AG10803 (cell line): ENCODE measurements around the gene REN.

ENCODE experiments used
- DNase-seq: peaks from one replicate; pipeline ENCODE4 v3.0.0; 2010; ENCODE audit warnings: low read depth
- H3K4me3 ChIP-seq: 2 replicates; pipeline ENCODE4 v1.5.1; 2011; ENCODE audit warnings: mild to moderate bottlenecking, low read length, control low read depth
- TF ChIP-seq, protein P1 (sequence below): conservative IDR thresholded peaks from 2 replicates; pipeline ENCODE4 v1.5.1; 2011; ENCODE audit warnings: mild to moderate bottlenecking, low read length, control low read depth, inconsistent platforms

REN gene

GRCh38 chr1:204205486-204205885 is 39.3 kb upstream of the REN start:
- no peak overlapping the region for H3K4me3 ChIP-seq
- TF ChIP-seq, protein P1, sequence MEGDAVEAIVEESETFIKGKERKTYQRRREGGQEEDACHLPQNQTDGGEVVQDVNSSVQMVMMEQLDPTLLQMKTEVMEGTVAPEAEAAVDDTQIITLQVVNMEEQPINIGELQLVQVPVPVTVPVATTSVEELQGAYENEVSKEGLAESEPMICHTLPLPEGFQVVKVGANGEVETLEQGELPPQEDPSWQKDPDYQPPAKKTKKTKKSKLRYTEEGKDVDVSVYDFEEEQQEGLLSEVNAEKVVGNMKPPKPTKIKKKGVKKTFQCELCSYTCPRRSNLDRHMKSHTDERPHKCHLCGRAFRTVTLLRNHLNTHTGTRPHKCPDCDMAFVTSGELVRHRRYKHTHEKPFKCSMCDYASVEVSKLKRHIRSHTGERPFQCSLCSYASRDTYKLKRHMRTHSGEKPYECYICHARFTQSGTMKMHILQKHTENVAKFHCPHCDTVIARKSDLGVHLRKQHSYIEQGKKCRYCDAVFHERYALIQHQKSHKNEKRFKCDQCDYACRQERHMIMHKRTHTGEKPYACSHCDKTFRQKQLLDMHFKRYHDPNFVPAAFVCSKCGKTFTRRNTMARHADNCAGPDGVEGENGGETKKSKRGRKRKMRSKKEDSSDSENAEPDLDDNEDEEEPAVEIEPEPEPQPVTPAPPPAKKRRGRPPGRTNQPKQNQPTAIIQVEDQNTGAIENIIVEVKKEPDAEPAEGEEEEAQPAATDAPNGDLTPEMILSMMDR, result no peak
- DNase-seq, result no peak

DNA sequence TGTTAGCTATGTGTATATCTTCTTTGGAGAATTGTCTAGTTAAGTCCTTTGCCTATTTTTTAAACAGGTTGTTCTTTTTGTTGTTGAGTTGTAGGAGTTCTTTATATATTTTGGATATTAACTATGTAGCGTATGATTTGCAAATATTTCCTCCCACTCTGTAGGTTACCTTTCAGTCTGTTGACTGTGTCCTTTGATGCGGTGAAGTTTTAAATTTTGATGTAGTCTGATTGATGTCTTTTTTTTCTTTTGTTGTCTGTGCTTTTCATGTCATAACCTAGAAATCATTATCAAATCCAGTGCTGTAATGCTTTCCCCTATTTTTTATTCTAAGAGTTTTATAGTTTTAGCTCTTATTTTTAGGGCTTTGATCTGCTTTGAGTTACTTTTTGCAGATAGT is 38.8 kb upstream of the REN start:
- TF ChIP-seq, protein P1, result no peak
- DNase-seq, result no peak
- H3K4me3 ChIP-seq, result no peak overlapping the region

GRCh38 chr1:204203206-204203767 is 37.1 kb upstream of the REN start:
- H3K4me3 ChIP-seq, result no peak overlapping the region
- TF ChIP-seq, protein P1, result no peak
- no peak for DNase-seq

DNA sequence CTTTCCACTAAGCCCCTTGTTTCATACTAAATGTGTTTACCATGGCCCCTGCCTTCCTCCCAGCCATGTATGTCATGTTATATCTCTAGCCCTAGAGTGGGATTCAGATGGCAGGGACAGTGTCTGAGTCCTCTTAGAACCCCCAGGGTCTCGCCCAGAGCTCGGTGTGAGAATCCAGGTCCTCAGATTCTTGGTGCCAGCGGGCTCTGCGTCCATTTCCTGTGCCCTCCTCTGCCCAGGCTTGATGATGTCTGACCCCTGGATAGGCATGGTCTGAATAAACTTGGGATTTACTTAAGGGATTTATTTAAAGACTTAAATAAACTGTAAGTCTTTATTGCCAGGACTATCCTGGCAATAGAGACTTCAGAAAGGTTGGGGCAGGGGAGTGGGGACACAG is 36.3 kb upstream of the REN start:
- DNase-seq, result no peak
- TF ChIP-seq, protein P1, result no peak
- H3K4me3 ChIP-seq, result no peak overlapping the region

DNA sequence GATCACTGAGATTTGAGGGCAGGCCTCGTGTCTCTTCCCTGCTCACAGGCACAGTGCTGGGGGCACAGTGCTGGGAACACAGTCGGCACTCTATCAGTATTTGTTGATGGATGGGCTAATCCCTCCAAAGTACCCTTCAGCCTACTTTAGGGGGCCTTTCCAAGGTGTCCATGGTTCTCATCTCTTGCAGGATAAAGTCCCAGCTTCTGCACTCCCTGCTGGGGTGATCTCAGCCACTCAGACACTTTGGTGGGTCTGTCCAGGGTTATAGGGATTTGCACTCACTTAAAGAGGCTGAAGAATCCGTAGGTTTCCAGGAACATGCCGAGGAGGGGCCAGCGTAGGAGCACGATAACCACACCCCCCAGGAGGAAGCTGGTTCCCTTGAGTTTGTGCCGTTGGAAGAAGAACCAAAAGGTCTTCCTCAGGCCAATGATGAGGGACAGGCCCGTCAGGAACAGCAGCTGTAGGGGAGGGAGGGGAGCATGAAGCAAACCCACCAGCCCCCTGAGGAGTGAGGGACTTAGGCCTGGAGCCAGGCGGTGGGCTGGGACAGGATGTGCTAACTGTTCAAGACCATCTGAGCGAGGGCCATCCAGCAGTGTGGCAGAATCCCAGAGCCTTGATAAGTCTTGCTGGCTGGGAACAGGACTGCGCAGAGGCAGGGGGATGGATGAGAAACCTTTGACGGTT is 35.4 kb upstream of the REN start:
- DNase-seq, result no peak
- no peak overlapping the region for H3K4me3 ChIP-seq
- TF ChIP-seq, protein P1, result no peak

GRCh38 chr1:204199579-204199978 is 33.4 kb upstream of the REN start:
- no peak for DNase-seq
- TF ChIP-seq, protein P1, result no peak
- no peak overlapping the region for H3K4me3 ChIP-seq
